Measurements from ENCODE around the gene SMAP1. TPM values are rescaled to one million over a fixed set of nuclear protein-coding genes. Genes with fewer than 3 reads are reported as not detected.

The SMAP1 gene
- polyA plus RNA-seq, 3 donors = 12.6 to 22.1 (median 20.3) TPM

DNA sequence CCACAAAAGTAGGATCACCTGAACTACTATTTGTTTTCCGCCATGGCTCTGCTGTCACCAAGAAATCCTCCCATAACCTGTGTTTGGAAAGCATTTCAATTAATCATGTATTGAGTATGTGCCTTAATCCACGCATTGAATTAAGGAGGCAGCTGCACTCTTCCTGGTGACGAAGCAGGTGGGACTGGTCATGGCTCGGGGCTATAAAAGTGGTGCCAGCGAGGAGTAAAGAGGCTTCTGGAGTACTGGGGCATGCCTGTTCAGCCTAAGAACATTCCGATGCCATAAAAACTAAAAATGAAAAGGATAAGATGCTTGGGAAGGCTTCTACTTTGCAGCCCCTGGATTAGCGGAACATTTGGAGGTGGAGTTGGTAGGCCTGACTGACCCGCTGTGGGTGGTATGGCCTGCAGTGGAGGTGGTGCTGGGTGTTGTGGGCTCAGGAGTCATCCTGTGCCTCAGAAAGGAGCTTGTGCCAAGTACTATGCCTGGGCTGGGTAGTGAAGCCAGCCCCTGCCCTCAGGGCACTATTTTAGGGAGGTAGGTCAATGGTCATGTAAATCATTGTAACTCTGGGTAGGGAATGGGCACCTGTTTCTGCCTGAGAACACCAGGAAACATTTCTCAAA lies 178.6 kb downstream of the SMAP1 start:
- WGBS (ENCODE audit: insufficient coverage) = 98% methylated on average over 7 of the region's 8 CpGs
- Mint-ChIP-seq H3K27ac (no peak overlapping the region), H3K27me3 (ENCODE audit: low read depth in 3 of 3) (no peaks in the 10 kb centered on the region)

More for the DNA sequence above, 178.6 kb downstream of the SMAP1 start:
- Histone ChIP-seq H3K9ac (ENCODE audit: insufficient read depth, low read length, poor library complexity, severe bottlenecking) (no peak overlapping the region), H3K36me3 (replicated peaks in 1 of 2; ENCODE audit: control insufficient read depth in 1 of 2, insufficient read depth in 2 of 2, low read length in 2 of 2) (peaks cover 0 to 16% of the 10 kb centered on the region in 2 donors), H3K27ac (ENCODE audit: low read depth in 1 of 2, low read length in 2 of 2) (no peak overlapping the region), H4K20me1 (ENCODE audit: insufficient read depth, low read length) (no peaks in the 10 kb centered on the region), H3K4me3 (replicated peaks in 1 of 3; ENCODE audit: low read depth in 2 of 3, low read length in 3 of 3) (no peak overlapping the region), H3K27me3 (ENCODE audit: control insufficient read depth in 2 of 2, insufficient read depth in 2 of 2, low read length in 2 of 2) (no peaks in the 10 kb centered on the region), H3K4me2 (replicated peaks; ENCODE audit: extremely low read depth, low read length, poor library complexity, severe bottlenecking) (no peak overlapping the region), H2AFZ (ENCODE audit: insufficient read depth, low read depth, low read length, poor library complexity, severe bottlenecking) (no peak overlapping the region), H3K4me1 (ENCODE audit: control insufficient read depth in 1 of 2, insufficient read depth in 2 of 2, low read length in 2 of 2) (no peaks in the 10 kb centered on the region), H3K9me3 (replicated peaks in 1 of 2; ENCODE audit: control insufficient read depth in 1 of 2, insufficient read depth in 1 of 2, low read length in 2 of 2) (no peaks in the 10 kb centered on the region), H3K79me2 (ENCODE audit: insufficient read depth, low read length) (no peaks in the 10 kb centered on the region)
- intact Hi-C loops (cut with micrococcal nuclease) = no loop called here
- TF ChIP-seq CTCF (IDR thresholded peaks at IDR 0.05) = no peak
- Mint-ChIP-seq H3K4me3 (no peak overlapping the region), H3K4me1 (no peaks in the 10 kb centered on the region), H3K9me3 (peaks cover 0 to 3% (median 0%) of the 10 kb centered on the region in 7 donors), H3K36me3 (peaks cover 16 to 20% of the 10 kb centered on the region in 2 donors)
- no peak for DNase-seq
